ENCODE data around the gene HOXB3.

DNA sequence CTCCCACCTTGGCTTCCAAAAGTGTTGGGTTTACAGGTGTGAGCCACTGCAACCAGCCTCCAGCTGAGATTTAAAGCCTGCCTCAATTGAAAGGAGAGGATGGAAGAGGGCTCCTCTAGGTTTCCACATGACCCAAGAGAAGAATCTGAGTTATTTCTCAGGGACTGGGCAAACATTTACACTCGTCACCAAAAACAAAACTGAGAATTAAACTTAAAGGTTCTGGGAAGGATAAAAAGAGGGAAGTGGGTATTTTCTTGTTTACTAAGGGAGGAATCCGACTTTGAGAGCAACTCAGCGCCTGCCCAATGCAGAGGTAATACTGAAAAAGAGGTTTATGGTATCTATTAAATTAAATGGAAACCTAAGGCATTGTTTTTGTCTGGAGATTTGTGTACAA is 72.6 kb downstream of the HOXB3 start:
- no peak for TF ChIP-seq POLR2A (IDR thresholded peaks at IDR 0.05; ENCODE audit: low read depth, low read length)
- TF ChIP-seq POLR2AphosphoS5 (IDR thresholded peaks at IDR 0.05; ENCODE audit: low read depth, low read length) = no peak
- no peak for TF ChIP-seq TAF1 (IDR thresholded peaks at IDR 0.05; ENCODE audit: borderline replicate concordance, low read depth, low read length)
